Stimulated activated CD4-positive, alpha-beta T cell treated with anti-CD3 and anti-CD28 coated beads, Interleukin-4, amount 100 ng/mL, for 1 hour (primary cell): ENCODE data around the gene RPSA.

ENCODE experiments used
- DNase-seq: peaks from one replicate; pipeline ENCODE4 v3.0.0-alpha.2; 2020

The RPSA gene

DNA sequence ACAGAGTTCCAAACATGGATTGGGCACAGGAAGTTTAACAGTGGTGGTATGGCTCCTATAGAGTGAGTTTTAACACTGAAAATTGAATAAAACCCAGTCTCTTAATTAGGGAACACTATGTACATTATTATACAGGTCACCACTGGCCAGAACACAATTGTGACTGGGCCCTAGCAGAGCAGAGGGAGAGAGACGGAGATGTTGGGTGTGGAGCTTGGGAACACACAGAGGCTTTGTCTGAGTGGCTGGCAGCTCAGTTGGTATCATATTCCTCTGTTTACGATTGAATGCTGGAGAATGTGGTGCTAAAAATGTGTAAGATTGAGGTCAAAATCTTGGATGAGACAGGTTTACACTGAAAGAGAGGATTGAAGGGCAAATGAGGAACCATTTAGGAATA, 54.2 kb downstream of the RPSA start:
- DNase-seq, result no peak
